ENCODE data around the gene NDUFAB1.

The NDUFAB1 gene

DNA sequence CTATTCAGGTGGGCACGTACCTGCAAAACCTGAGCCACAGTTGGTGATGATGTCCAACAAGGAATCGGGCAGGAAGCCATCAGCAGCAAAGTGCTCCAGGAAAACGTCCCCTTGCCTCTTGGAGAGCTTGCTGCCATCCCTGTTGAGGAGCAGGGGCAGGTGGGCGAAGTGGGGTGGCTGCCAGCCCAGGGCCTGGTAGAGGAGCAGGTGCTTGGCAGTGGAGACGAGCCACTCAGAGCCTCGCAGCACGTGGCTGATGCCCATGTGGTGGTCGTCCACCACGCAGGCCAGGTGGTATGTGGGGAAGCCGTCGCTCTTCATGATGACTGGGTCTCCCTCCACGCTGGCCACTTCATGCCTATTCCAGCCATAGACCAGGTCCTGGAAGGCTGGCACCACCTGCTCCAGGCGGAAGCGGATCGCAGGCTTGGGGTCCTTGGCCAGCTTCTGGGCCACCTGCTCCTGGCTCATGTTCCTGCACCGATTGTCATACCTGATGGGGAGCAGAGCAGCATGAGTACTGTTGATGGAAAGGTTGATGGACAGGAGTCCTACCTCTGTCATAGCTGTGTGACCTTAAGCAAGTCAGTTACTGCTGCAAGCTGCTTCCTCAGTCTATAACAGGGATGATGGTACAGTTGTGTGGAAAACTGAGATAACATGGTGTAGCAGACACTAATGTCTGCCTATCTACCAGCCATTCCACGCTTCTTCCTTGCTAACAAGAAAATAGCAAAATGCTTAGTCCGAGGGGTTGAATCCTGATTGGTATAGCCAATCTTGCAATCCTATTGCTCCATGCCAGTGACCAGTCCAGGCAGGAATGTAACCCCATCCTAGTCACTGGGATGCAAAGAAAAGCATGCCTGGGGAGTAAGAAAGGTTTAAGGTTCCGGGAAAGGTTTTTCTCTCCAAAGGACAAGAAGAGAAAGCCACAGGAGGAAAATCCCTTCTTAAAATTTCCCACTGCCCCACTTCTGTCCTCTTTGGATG is 61.0 kb downstream of the NDUFAB1 start:
- no peak for TF ChIP-seq SUZ12 (IDR thresholded peaks at IDR 0.05; ENCODE audit: extremely low read depth, insufficient read depth, insufficient read length)
- no peak for TF ChIP-seq YY1 (IDR thresholded peaks at IDR 0.05; ENCODE audit: insufficient read depth, insufficient read length)
- no peak for TF ChIP-seq ZNF274 (IDR thresholded peaks at IDR 0.05; ENCODE audit: low read depth, low read length)
- peaks cover 90% of the 10 kb centered on the region for H3K36me3 ChIP-seq (ENCODE audit: insufficient read depth, insufficient read length, low read length)
- H3K4me3 ChIP-seq (ENCODE audit: insufficient read length, low read depth), result no peak overlapping the region
- DNase-seq (ENCODE audit: low read depth, low spot score), result no peak
- H3K4me1 ChIP-seq (ENCODE audit: insufficient read depth, insufficient read length), result no peaks in the 10 kb centered on the region
- H3K27me3 ChIP-seq (ENCODE audit: insufficient read depth, insufficient read length), result no peaks in the 10 kb centered on the region
- H3K9me3 ChIP-seq (ENCODE audit: insufficient read depth, low read length), result no peaks in the 10 kb centered on the region
- no peak overlapping the region for H3K9ac ChIP-seq (ENCODE audit: insufficient read length, low read depth)

DNA sequence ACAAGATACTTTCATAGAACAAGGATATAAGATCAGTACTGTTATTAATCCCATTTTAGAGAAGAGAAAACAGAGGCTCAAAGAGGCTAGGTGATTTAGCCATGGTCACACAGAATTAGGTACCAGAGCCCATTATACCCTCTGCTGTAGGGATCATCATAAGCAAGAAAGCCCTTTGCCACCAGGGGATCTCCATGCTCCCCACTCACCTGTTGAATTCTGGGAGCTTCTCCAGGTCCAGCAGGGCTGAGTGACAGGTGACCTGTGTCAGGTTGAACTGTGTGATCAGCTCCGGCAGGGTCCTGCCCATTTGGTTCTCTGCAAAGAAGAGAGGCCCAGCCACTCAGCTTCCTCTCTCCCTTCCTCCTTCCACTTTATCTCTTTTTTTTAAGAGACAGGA is 63.7 kb downstream of the NDUFAB1 start:
- Histone ChIP-seq H3K9ac (ENCODE audit: insufficient read length, low read depth) (no peak overlapping the region), H3K27me3 (ENCODE audit: insufficient read depth, insufficient read length) (no peaks in the 10 kb centered on the region), H3K4me1 (ENCODE audit: insufficient read depth, insufficient read length) (peaks cover 4% of the 10 kb centered on the region), H3K36me3 (ENCODE audit: insufficient read depth, insufficient read length, low read length) (peaks cover 92% of the 10 kb centered on the region), H3K9me3 (ENCODE audit: insufficient read depth, low read length) (no peaks in the 10 kb centered on the region), H3K4me3 (ENCODE audit: insufficient read length, low read depth) (no peak overlapping the region)
- no peak for DNase-seq (ENCODE audit: low read depth, low spot score)
- TF ChIP-seq ZNF274 (IDR thresholded peaks at IDR 0.05; ENCODE audit: low read depth, low read length), result no peak
- TF ChIP-seq SUZ12 (IDR thresholded peaks at IDR 0.05; ENCODE audit: extremely low read depth, insufficient read depth, insufficient read length), result no peak
- no peak for TF ChIP-seq YY1 (IDR thresholded peaks at IDR 0.05; ENCODE audit: insufficient read depth, insufficient read length)
